PFSK-1 (cell line): Measurements from ENCODE around the gene MT1G.

Experiments
- FOXP2 ChIP-seq: optimal IDR thresholded peaks from 2 replicates; pipeline ENCODE3; 2011; ENCODE audit warnings: borderline replicate concordance, control low read depth, inconsistent platforms; ENCODE audit not compliant: insufficient read depth; ENCODE audit errors: extremely low read length, extremely low read depth
- POLR2AphosphoS5 ChIP-seq: IDR thresholded peaks from 2 replicates; pipeline ENCODE4 v1.6.1; 2012; ENCODE audit warnings: low read depth, mild to moderate bottlenecking, control low read depth, low read length, moderate library complexity
- SIN3A ChIP-seq: IDR thresholded peaks from 2 replicates; pipeline ENCODE4 v1.6.1; 2012; ENCODE audit warnings: mild to moderate bottlenecking, low read length, moderate library complexity, borderline replicate concordance; ENCODE audit not compliant: insufficient read depth
- TAF1 ChIP-seq: IDR thresholded peaks from 2 replicates; pipeline ENCODE4 v1.6.1; 2012; ENCODE audit warnings: low read length, control low read depth, borderline replicate concordance; ENCODE audit not compliant: insufficient read depth
- TF ChIP-seq, protein P1 (sequence below), 2 experiments: IDR thresholded peaks; 2 replicates each; pipeline versions ENCODE4 v1.6.1 to v1.8.0; 2011 to 2012; ENCODE audit warnings: low read depth in 2 of 2, low read length in 2 of 2, control low read depth in 1 of 2, inconsistent platforms in 1 of 2, mild to moderate bottlenecking in 1 of 2, moderate library complexity in 1 of 2; ENCODE audit not compliant: insufficient read depth in 1 of 2

Gene MT1G

DNA sequence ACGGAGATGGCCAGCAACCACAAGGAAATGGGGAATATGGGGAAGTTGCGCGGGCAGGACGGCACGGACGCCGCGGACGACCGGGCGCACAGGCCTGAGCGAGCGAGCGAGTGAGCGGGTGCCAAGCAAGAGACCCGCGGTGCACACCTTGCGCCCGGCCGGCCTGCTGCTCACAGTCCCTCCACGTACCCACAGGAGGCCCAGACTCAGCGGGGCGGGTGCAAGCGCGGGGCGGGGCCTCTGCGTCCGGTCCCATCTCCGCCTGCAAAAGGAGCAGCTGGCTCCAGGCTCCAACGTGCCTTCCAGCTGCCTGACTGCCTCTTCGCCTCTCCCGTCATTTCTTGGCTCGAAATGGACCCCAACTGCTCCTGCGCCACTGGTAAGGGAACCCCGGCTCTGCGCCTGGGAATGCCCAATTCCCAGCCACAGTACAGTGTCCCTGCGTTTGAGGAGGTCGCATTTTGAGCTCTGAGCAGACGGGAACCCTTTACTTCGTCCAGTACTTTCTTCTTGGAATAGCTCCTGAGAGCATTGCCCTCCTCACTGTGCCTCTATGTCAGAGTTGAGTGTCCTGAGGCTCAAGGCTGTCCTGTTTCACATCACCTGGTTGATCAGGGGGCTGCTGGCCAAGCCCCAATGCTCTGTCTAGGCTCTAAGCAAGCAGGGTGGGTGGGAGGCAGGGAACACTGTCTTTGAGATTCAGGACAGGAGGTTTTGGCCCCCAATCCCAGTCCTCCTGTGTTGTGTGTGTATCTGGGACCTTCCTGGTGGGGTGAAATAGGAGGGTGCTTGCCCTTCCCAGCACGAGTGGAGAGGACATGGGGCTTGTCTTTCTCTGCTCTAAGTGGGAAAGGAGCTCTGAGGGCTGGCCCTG lies 50.4 kb downstream of the MT1G start:
- TF ChIP-seq TAF1 (no peak), SIN3A (no peak), FOXP2 (no peak), POLR2AphosphoS5 (no peak)
- TF ChIP-seq, protein P1, sequence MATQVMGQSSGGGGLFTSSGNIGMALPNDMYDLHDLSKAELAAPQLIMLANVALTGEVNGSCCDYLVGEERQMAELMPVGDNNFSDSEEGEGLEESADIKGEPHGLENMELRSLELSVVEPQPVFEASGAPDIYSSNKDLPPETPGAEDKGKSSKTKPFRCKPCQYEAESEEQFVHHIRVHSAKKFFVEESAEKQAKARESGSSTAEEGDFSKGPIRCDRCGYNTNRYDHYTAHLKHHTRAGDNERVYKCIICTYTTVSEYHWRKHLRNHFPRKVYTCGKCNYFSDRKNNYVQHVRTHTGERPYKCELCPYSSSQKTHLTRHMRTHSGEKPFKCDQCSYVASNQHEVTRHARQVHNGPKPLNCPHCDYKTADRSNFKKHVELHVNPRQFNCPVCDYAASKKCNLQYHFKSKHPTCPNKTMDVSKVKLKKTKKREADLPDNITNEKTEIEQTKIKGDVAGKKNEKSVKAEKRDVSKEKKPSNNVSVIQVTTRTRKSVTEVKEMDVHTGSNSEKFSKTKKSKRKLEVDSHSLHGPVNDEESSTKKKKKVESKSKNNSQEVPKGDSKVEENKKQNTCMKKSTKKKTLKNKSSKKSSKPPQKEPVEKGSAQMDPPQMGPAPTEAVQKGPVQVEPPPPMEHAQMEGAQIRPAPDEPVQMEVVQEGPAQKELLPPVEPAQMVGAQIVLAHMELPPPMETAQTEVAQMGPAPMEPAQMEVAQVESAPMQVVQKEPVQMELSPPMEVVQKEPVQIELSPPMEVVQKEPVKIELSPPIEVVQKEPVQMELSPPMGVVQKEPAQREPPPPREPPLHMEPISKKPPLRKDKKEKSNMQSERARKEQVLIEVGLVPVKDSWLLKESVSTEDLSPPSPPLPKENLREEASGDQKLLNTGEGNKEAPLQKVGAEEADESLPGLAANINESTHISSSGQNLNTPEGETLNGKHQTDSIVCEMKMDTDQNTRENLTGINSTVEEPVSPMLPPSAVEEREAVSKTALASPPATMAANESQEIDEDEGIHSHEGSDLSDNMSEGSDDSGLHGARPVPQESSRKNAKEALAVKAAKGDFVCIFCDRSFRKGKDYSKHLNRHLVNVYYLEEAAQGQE (IDR thresholded peaks at IDR 0.05; ENCODE audit: insufficient read depth in 1 of 2, low read depth in 2 of 2, low read length in 2 of 2): no peak
